HFFc6 (cell line): ENCODE data around the gene TLX2. TPM values are rescaled to one million over a fixed set of nuclear protein-coding genes. Genes with fewer than 3 reads are reported as not detected.
"Not testable (repeated sequence)": the region's sequence is repeated elsewhere in the genome, so short reads cannot be mapped to it uniquely, and the experiment has no call there.

Source experiments
- DNase-seq: peaks from one replicate; pipeline ENCODE4 v3.0.0-alpha.2; 2018
- H3K27ac Mint-ChIP-seq: 2 replicates; pipeline ENCODE4 v1.8.0; 2020; ENCODE audit warnings: mild to moderate bottlenecking, mixed read lengths
- H3K27me3 Mint-ChIP-seq: 2 replicates; pipeline ENCODE4 v1.8.0; 2021; ENCODE audit warnings: mild to moderate bottlenecking, moderate library complexity, mixed read lengths; ENCODE audit not compliant: insufficient read depth
- H3K36me3 Mint-ChIP-seq: 2 replicates; pipeline ENCODE4 v1.8.0; 2021; ENCODE audit warnings: low read depth, mixed read lengths
- H3K4me1 Mint-ChIP-seq: 2 replicates; pipeline ENCODE4 v1.8.0; 2020; ENCODE audit warnings: low read depth, mixed read lengths
- H3K4me3 Mint-ChIP-seq: 2 replicates; pipeline ENCODE4 v1.8.0; 2020; ENCODE audit warnings: mild to moderate bottlenecking, moderate library complexity, mixed read lengths
- H3K9me3 Mint-ChIP-seq: 2 replicates; pipeline ENCODE4 v1.8.0; 2020; ENCODE audit warnings: mild to moderate bottlenecking, mixed read lengths
- CTCF ChIP-seq: fragments of 200-600 bp; sonication (generic); IDR thresholded peaks from 2 replicates; pipeline ENCODE4 v1.5.0; 2021; ENCODE audit warnings: antibody characterized with exemption, mild to moderate bottlenecking
- long read RNA-seq: library from polyadenylated mRNA; unstranded; transcript quantifications from one replicate; pipeline ENCODE4 v2.0.0, GENCODE V29; 2019
- total RNA-seq, 6 experiments: library from RNA; stranded (reverse); fragmentation: NEBNext Ultra II Directional; extraction: Animal tissue kit (Norgen Biotek cat#: 25700); gene quantifications; 2 replicates in 1 of 6; 3 replicates in 5 of 6; pipeline ENCODE4 v1.2.3, GENCODE V29; 2021

The TLX2 gene
- under 1 TPM; 0.17 to 0.31 (median 0.21) TPM for total RNA-seq
- long read RNA-seq: 0 reads

GRCh38 chr2:74514368-74515270, at the start of gene TLX2:
Gene TLX2 (plus strand): TSS chr2:74514450. CDS start chr2:74514807, 357 bp downstream.
- Mint-ChIP-seq H3K4me3 (peak within 1 kb of the TSS; percentile 38; the same call in 1 of the 2 replicates), H3K36me3 (peaks cover 5% of the 10 kb centered on the region; the same call in 1 of the 2 replicates), H3K27ac (no peak within 1 kb of the TSS), H3K4me1 (peaks cover 15% of the 10 kb centered on the region), H3K9me3 (no peaks in the 10 kb centered on the region), H3K27me3 (peaks cover 46% of the 10 kb centered on the region)
- TF ChIP-seq CTCF: no peak
- DNase-seq: no peak

- H3K36me3 Mint-ChIP-seq: peaks cover 42% of the 10 kb centered on the region
- H3K27me3 Mint-ChIP-seq, DNase-seq, H3K9me3 Mint-ChIP-seq: not testable (repeated sequence)
- H3K4me3 Mint-ChIP-seq: peak overlapping the region; percentile 72
- H3K4me1 Mint-ChIP-seq: peaks cover 20% of the 10 kb centered on the region
- peak overlapping the region; percentile 57 for H3K27ac Mint-ChIP-seq
Observed at GRCh38 chr2:74470742-74471141, 43.5 kb upstream of the TLX2 start.

GRCh38 chr2:74471332-74472065, 42.8 kb upstream of the TLX2 start:
- DNase-seq: no peak
- no peak for TF ChIP-seq CTCF
- Mint-ChIP-seq H3K9me3 (no peaks in the 10 kb centered on the region), H3K4me3 (peak overlapping the region; percentile 98), H3K36me3 (peaks cover 43% of the 10 kb centered on the region), H3K4me1 (peaks cover 15% of the 10 kb centered on the region), H3K27ac (peak overlapping the region; percentile 96), H3K27me3 (peaks cover 2% of the 10 kb centered on the region)

- no peak for TF ChIP-seq CTCF
- peak; percentile 90 for DNase-seq
- peaks cover 2% of the 10 kb centered on the region for H3K27me3 Mint-ChIP-seq
- H3K36me3 Mint-ChIP-seq: peaks cover 46% of the 10 kb centered on the region
- H3K4me3 Mint-ChIP-seq: peak within 1 kb of the TSS; percentile 98
- H3K27ac Mint-ChIP-seq: peak within 1 kb of the TSS; percentile 96
- no peaks in the 10 kb centered on the region for H3K9me3 Mint-ChIP-seq
- H3K4me1 Mint-ChIP-seq: peaks cover 15% of the 10 kb centered on the region
Observed at GRCh38 chr2:74472086-74472944, 41.9 kb upstream of the TLX2 start, which contains the start of gene MRPL53. Gene MRPL53 (minus strand): TSS chr2:74472680. CDS start chr2:74472660, 20 bp downstream.

GRCh38 chr2:74472945-74473258, 41.3 kb upstream of the TLX2 start:
- Mint-ChIP-seq H3K4me1 (peaks cover 15% of the 10 kb centered on the region), H3K27ac (peak overlapping the region; percentile 96), H3K9me3 (no peaks in the 10 kb centered on the region), H3K4me3 (peak overlapping the region; percentile 98), H3K27me3 (peaks cover 2% of the 10 kb centered on the region), H3K36me3 (peaks cover 49% of the 10 kb centered on the region)
- TF ChIP-seq CTCF: no peak
- no peak for DNase-seq
